SHP77 treated with DMSO at 0.1 percent for 48 hours (cell line): ENCODE results near the gene FEZF1.

Experiments
- DNase-seq: peaks from one replicate; lab custom pipeline; 2025; lab: John Stamatoyannopoulos, UW

The FEZF1 gene

GRCh38 chr7:122304319-122304975 is at the start of gene FEZF1:
FEZF1 (minus strand) TSS chr7:122304750; CDS start chr7:122304437, 313 bp downstream.
- DNase-seq: no peak

DNA sequence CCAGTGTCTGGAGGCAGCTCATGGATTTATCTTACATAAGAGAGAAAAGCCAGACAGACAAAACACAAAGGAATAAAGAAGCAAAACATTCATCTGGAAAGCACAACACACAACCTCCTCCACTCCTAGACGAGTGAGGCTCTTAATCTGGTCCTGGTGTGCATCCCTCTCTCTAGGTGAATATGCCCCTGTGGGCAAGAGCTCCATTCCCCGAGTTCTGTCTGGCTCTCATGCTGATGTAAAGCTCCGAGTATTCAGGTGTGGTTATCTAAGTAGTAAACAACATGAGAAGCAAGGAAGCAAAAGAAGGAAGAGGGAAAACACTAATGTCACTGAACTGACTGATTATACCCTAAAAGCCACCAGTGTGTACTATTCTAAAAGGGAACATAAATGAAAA is 47.9 kb upstream of the FEZF1 start:
- no peak for DNase-seq

DNA sequence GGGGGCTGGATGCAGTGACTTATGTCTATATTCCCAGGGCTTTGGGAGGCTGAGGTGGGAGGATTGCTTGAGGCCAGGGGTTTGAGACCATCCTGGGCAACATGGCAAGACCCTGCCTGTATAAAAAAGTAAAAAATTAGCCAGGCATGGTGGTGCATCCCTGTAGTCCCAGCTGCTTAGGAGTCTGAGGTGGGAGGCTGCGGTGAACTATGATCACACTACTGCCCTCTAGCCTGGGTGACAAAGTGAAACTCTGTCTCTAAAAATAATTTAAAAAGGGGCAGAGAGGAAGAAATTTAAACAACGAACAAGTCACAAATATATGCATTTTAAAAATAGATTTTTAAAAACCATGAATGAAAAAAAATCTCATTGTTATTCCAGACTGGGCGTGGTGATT is 46.2 kb upstream of the FEZF1 start:
- DNase-seq: no peak

DNA sequence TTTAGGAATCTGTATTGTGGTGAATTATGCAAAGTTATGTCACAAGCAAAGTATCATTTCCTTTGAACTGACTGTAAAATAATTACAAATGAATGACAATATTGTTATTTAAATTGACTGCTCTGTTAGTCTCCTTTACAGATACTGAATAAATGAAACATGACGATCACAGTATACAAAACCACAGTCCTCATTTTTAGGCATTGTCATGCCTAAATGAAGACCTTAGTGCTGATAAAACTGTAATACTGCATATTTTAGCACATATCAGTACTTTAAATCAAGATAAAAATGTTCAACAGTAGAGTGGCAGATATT is 39.7 kb upstream of the FEZF1 start:
- no peak for DNase-seq

GRCh38 chr7:122343601-122344302 is 39.2 kb upstream of the FEZF1 start:
- DNase-seq: no peak

DNA sequence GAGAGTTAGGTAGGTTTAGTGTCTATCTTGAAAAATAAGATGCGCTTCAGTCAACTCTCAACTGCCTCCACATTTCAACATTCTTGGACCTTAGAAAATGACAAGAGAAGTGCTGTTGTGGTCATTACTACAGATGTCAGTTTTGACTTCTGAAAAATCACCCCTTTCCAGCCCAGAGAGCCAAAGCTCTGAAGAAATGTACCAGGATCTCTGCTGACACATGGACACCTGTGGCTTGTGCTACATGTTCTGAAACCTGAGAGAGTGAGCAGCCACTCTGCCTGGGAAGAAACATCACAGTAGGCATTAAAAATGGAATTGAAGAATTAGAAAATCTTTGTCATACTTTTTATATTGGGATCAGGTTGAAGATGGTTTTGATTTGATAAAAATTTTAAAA is 35.9 kb upstream of the FEZF1 start:
- DNase-seq: no peak

DNA sequence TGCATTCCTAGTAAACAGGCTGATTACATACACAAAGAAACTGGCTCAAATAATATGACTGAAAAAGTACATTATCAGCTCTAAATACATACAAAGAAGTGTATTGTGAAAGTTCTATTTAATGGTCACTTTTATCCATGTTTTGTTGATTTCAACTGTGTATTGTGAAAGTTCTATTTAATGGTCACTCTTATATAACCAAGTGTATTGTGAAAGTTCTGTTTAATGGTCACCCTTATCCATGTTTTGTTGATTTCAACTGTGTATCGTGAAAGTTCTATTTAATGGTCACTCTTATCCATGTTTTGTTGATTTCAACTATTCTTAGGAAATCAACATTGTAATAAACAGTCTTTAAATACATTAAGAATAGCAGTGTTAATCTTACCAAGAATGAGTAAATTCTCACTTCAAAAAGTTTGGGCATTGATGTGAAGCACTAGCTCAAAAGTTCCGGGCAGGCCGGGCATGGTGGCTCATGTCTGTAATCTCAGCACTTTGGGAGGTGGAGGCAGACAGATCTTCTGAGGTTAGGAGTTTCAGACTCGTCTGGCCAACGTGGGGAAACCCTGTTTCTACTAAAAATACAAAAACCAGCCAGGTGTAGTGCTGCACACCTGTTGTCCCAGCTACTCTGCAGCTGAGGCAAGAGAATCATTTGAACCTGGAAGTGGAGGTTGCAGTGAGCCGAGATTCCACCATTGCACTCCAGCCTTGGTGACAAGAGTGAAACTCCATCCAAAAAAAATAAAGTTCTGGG is 34.8 kb upstream of the FEZF1 start:
- DNase-seq: no peak

GRCh38 chr7:122337011-122337410 is 32.5 kb upstream of the FEZF1 start:
- DNase-seq: no peak

- DNase-seq: no peak
Observed at GRCh38 chr7:122329145-122329802, 24.7 kb upstream of the FEZF1 start.

GRCh38 chr7:122327969-122328368 is 23.4 kb upstream of the FEZF1 start:
- no peak for DNase-seq

DNA sequence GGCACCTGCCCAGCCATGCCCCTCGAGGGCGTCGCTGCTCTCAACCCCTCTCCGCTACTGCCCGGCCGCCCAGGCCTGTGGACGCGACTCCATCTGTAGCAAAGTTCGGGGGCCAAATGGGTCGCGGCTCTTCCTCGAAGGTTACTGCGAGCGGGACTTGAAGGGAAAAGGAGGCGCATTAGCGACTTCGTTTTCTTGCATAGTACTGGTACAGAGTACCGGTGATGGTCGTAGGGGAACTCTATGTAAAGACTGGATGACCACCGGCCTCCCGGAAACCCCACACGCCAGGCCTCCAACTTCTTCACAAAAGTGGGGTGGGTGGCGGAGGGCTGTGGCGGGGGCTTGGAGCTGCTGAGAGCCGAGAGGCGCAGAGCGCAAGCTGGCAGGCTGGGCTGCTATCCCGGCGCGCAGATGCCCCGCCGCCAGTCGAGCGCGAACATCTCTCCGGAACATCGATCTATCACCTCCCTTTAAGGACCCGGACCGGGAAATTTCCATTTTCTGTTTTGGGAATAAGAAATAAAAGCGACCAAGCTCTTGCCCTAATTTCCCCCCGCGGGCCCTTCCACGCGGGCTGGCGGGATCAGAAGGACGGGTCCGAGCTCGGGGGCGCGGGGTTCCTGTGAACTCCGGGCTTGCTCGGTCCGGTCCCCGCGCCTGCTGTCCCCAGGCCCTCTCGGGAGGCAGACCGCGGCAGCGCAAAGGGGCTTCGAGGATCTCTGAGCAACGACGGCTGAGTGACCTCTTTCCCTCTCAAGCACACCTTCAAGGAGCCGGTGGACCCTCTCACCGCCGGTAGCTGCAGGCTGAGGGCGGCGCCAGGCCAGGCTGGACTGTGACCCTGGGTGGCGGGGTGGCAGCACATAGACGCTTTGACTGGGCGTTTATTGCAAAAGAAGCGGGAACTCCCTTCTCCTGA is 12.2 kb upstream of the FEZF1 start:
- no peak for DNase-seq

- no peak for DNase-seq
Observed at GRCh38 chr7:122315507-122316466, 11.2 kb upstream of the FEZF1 start.

GRCh38 chr7:122314284-122314683 is 9.7 kb upstream of the FEZF1 start:
- no peak for DNase-seq

DNA sequence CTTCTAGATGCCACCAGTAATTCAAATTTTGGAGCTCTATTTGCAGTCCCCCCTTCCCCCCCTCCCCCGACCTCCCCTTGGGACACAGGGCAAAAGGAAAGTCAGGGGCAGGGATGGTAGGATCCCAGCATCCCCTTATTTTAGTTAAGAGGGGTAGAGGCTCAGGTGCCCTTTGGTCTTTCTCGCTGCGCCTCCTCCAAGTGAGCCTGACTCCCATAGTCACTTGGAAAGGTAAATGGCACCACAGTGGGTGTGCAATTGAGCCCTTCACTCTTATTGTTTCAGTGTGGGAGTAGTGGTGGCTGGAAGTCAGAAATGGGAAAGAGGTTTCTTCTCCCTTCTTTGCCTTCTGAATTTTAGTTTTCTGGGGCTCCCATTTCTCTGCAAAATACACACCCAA is 8.2 kb upstream of the FEZF1 start:
- DNase-seq: no peak

- DNase-seq: no peak
Observed at GRCh38 chr7:122311734-122312450, 7.3 kb upstream of the FEZF1 start.

GRCh38 chr7:122311050-122311700 is 6.6 kb upstream of the FEZF1 start:
- no peak for DNase-seq

DNA sequence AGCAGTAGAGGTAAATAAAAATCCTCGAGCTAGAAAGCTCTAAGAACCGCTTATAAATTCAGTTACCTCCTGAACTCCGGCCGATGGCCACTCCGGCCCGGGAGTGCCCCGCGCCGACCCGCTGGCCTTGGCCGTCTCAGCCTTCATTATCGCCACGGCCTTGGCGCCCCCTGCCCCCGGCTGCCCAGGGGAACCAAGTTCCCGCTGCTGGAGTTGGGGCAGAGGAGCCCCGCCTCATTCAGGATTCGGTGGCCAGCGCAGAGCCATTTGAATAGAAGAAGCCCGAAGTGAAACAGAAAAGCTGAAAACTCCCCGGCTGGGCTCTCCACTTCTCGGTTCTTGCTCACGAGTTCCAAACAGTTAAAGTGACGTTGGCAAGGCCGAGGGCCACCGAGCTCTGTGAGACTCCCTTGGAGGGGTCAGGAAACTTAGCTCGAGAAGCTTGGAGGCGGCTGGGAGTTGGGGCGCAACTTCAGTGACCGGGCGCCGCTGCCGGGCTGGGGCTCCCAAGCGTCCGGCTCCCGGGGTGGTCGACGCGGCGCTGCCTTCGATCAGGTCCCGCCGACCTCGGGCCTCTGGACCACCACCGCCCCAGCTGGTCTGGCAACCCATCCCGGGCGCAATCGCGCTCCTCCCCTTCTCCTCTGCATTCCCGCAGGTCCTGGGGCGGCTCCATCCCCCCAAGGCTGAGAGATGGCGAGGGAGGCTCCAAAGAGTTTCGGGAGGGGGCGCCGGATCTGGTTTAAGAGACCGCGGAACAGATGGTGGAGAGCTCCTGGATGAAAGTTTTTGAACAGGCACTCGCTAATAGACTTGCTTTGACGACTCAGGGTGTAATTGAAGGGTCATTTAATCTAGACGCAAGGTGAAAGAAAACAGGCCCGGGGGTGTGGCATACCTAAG is 5.8 kb upstream of the FEZF1 start:
- no peak for DNase-seq

DNA sequence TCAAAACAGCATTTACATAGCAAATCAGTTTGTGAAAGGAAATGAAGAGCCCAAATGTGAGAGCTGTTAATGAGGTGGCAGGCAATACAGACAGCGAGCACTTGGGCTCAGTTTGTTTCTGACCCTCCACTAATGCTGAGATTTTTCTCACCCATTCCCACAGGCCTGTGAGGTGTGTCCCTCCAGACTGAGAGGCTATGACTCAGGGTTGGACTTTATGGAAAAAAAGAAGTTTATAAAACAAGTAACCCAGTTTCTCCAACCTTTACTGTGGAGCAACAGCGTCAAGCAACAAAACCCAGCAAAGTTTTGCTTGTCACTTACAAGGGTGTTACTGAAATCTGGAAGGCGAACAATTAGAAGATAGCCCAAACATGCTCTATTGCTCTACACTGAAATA is 4.9 kb upstream of the FEZF1 start:
- DNase-seq: no peak
